H9 (cell line): Measurements from ENCODE around the gene DSC2. TPM values are rescaled to one million over a fixed set of nuclear protein-coding genes. Genes with fewer than 3 reads are reported as not detected.

Source experiments
- DNase-seq: peaks from one replicate; pipeline ENCODE4 v3.0.0-alpha.2; 2017
- H2AFZ ChIP-seq: one replicate; pipeline ENCODE4 v1.6.1; 2013; ENCODE audit warnings: mild to moderate bottlenecking, low read length, control low read depth, moderate library complexity
- H2AK5ac ChIP-seq: 2 replicates; pipeline ENCODE4 v1.6.1; 2013; ENCODE audit warnings: low read length, control low read depth, mixed read lengths; ENCODE audit not compliant: insufficient read length
- H2BK120ac ChIP-seq: one replicate; pipeline ENCODE4 v1.6.1; 2013; ENCODE audit warnings: low read depth, mild to moderate bottlenecking, low read length, control low read depth, inconsistent platforms; ENCODE audit not compliant: poor library complexity, severe bottlenecking
- H2BK12ac ChIP-seq: 2 replicates; pipeline ENCODE4 v1.6.1; 2013; ENCODE audit warnings: low read length, control low read depth, mixed read lengths, low read depth; ENCODE audit not compliant: insufficient read length
- H2BK15ac ChIP-seq: 2 replicates; pipeline ENCODE4 v1.6.1; 2013; ENCODE audit warnings: low read depth, low read length, control low read depth
- H2BK20ac ChIP-seq: one replicate; pipeline ENCODE4 v1.6.1; 2013; ENCODE audit warnings: low read depth, mild to moderate bottlenecking, low read length, control low read depth, inconsistent platforms; ENCODE audit not compliant: poor library complexity, severe bottlenecking
- H2BK5ac ChIP-seq: 2 replicates; pipeline ENCODE4 v1.6.1; 2013; ENCODE audit warnings: low read length, control low read depth, mixed read lengths; ENCODE audit not compliant: insufficient read length
- H3K14ac ChIP-seq: 2 replicates; pipeline ENCODE4 v1.6.1; 2013; ENCODE audit warnings: low read length, control low read depth; ENCODE audit not compliant: insufficient read depth
- H3K18ac ChIP-seq: 2 replicates; pipeline ENCODE4 v1.6.1; 2013; ENCODE audit warnings: low read depth, mild to moderate bottlenecking, mixed read lengths, low read length, control low read depth; ENCODE audit not compliant: insufficient read length
- H3K23ac ChIP-seq: 2 replicates; pipeline ENCODE4 v1.6.1; 2013; ENCODE audit warnings: low read length, control low read depth, mixed read lengths, low read depth; ENCODE audit not compliant: insufficient read length
- H3K23me2 ChIP-seq: 2 replicates; pipeline ENCODE4 v1.6.1; 2013; ENCODE audit warnings: low read depth, mild to moderate bottlenecking, mixed read lengths, low read length, control low read depth; ENCODE audit not compliant: insufficient read length, poor library complexity, severe bottlenecking
- H3K27ac ChIP-seq: 2 replicates; pipeline ENCODE4 v1.5.1; 2013; ENCODE audit warnings: low read length, control low read depth, mixed read lengths, low read depth; ENCODE audit not compliant: insufficient read length
- H3K27me3 ChIP-seq: 2 replicates; pipeline ENCODE4 v1.6.1; 2013; ENCODE audit warnings: low read length, control low read depth, inconsistent platforms; ENCODE audit not compliant: insufficient read depth
- H3K4ac ChIP-seq: 2 replicates; pipeline ENCODE4 v1.6.1; 2013; ENCODE audit warnings: low read depth, mild to moderate bottlenecking, control low read depth, inconsistent platforms, low read length, moderate library complexity
- H3K4me1 ChIP-seq: 2 replicates; pipeline ENCODE4 v1.6.1; 2013; ENCODE audit warnings: low read length, control low read depth, inconsistent platforms; ENCODE audit not compliant: insufficient read depth
- H3K4me2 ChIP-seq: 2 replicates; pipeline ENCODE4 v1.6.1; 2013; ENCODE audit warnings: low read length, control low read depth, mixed read lengths; ENCODE audit not compliant: insufficient read length, insufficient read depth
- H3K56ac ChIP-seq: 2 replicates; pipeline ENCODE4 v1.6.1; 2013; ENCODE audit warnings: low read depth, mild to moderate bottlenecking, mixed read lengths, low read length, control low read depth; ENCODE audit not compliant: insufficient read length
- H3K79me1 ChIP-seq: 2 replicates; pipeline ENCODE4 v1.6.1; 2013; ENCODE audit warnings: low read depth, mild to moderate bottlenecking, moderate library complexity, low read length, control low read depth, inconsistent platforms; ENCODE audit not compliant: insufficient read depth, poor library complexity, severe bottlenecking
- H3K79me2 ChIP-seq: 2 replicates; pipeline ENCODE4 v1.6.1; 2013; ENCODE audit warnings: low read length, control low read depth, inconsistent platforms; ENCODE audit not compliant: insufficient read depth
- H3K9ac ChIP-seq: 2 replicates; pipeline ENCODE4 v1.6.1; 2013; ENCODE audit warnings: low read length, control low read depth, mixed read lengths; ENCODE audit not compliant: insufficient read length; ENCODE audit errors: extremely low read depth
- H3K9me3 ChIP-seq: one replicate; pipeline ENCODE4 v1.6.1; 2013; ENCODE audit warnings: low read depth, low read length, inconsistent platforms; ENCODE audit not compliant: control insufficient read depth
- H3T11ph ChIP-seq: one replicate; pipeline ENCODE4 v1.6.1; 2013; ENCODE audit warnings: mild to moderate bottlenecking, low read length, control low read depth, inconsistent platforms
- H4K20me1 ChIP-seq: one replicate; pipeline ENCODE4 v1.6.1; 2013; ENCODE audit not compliant: control insufficient read depth, insufficient read length, insufficient read depth
- H4K5ac ChIP-seq: 2 replicates; pipeline ENCODE4 v1.6.1; 2013; ENCODE audit warnings: low read depth, mild to moderate bottlenecking, mixed read lengths, low read length, control low read depth; ENCODE audit not compliant: insufficient read length
- H4K8ac ChIP-seq: replicated peaks from 2 replicates; pipeline ENCODE4 v1.6.1; 2013; ENCODE audit warnings: low read length, control low read depth, mixed read lengths, low read depth; ENCODE audit not compliant: insufficient read length
- H4K91ac ChIP-seq: 2 replicates; pipeline ENCODE4 v1.6.1; 2013; ENCODE audit warnings: low read depth, mild to moderate bottlenecking, moderate library complexity, mixed read lengths, low read length, control low read depth; ENCODE audit not compliant: insufficient read length
- H3K27ac Mint-ChIP-seq, 3 experiments: 2 replicates in 2 of 3; 3 replicates in 1 of 3; pipeline ENCODE4 v1.8.0; 2020 to 2021; ENCODE audit warnings: mixed read lengths in 3 of 3, mild to moderate bottlenecking in 1 of 3, moderate library complexity in 1 of 3
- H3K27me3 Mint-ChIP-seq: 2 replicates; pipeline ENCODE4 v1.8.0; 2021; ENCODE audit warnings: low read depth, mild to moderate bottlenecking, moderate library complexity, mixed read lengths
- H3K36me3 Mint-ChIP-seq, 3 experiments: 2 replicates in 2 of 3; 3 replicates in 1 of 3; pipeline ENCODE4 v1.8.0; 2020 to 2021; ENCODE audit warnings: low read depth in 3 of 3, mixed read lengths in 3 of 3; ENCODE audit not compliant: insufficient read depth in 1 of 3
- H3K4me1 Mint-ChIP-seq, 2 experiments: 2 replicates each; pipeline ENCODE4 v1.8.0; 2020; ENCODE audit warnings: mixed read lengths in 2 of 2
- H3K4me3 Mint-ChIP-seq, 2 experiments: 2 replicates in 1 of 2; 3 replicates in 1 of 2; pipeline ENCODE4 v1.8.0; 2020 to 2021; ENCODE audit warnings: mild to moderate bottlenecking in 2 of 2, mixed read lengths in 2 of 2, moderate library complexity in 1 of 2
- H3K9me3 Mint-ChIP-seq, 2 experiments: 2 replicates in 1 of 2; 3 replicates in 1 of 2; pipeline ENCODE4 v1.8.0; 2020; ENCODE audit warnings: mild to moderate bottlenecking in 2 of 2, mixed read lengths in 2 of 2, moderate library complexity in 1 of 2
- WGBS: extraction: QIAGEN DNeasy Blood & Tissue Kit; methylation state at CpG from one replicate; pipeline ENCODE4 v1.1.7; 2013; ENCODE audit warnings: missing lambda C conversion rate, low lambda C conversion rate, mixed read lengths; ENCODE audit not compliant: insufficient read length; ENCODE audit errors: extremely low coverage; 5-methylcytosine and 5-hydroxymethylcytosine counted together
- total RNA-seq: library from RNA; stranded (reverse); gene quantifications from 2 replicates; pipeline ENCODE4 v1.2.1, GENCODE V29; 2021
- TF ChIP-seq, protein P1 (sequence below): fragments of 200-600 bp; sonication (generic); conservative IDR thresholded peaks from 3 replicates; pipeline ENCODE4 v1.8.0; 2021; ENCODE audit warnings: antibody characterized with exemption, mild to moderate bottlenecking

Gene DSC2
- total RNA-seq, 1 experiment from 2014 or later = 26.1 TPM

DNA sequence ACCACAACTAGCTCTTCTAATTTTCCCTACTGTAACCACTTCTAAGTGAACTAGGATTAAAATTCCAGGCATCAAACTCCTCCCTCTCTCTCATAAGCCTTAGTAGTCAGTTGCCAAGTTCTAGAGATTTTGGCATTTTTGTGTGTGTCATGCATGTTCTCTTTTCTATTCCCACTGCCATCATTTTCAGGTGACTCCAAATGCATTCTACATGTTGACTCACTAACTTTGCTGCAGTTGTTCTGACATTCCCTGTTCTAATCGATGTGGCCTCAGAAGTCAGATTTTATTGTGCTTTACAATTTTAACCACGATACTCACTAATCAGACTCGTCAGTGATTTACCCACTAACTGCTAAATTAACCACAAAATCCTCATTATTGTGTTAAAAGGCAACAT lies 47.1 kb upstream of the DSC2 start:
- H3K4ac ChIP-seq = no peak overlapping the region
- no peak for DNase-seq
- no peaks in the 10 kb centered on the region for H3K4me1 ChIP-seq
- Mint-ChIP-seq H3K4me3 (no peak overlapping the region), H3K4me1 (no peaks in the 10 kb centered on the region), H3K9me3 (no peaks in the 10 kb centered on the region; a peak in 1 of 5 replicates), H3K36me3 (no peaks in the 10 kb centered on the region; a peak in 1 of 7 replicates), H3K27me3 (no peaks in the 10 kb centered on the region), H3K27ac (no peak overlapping the region)
- H2AK5ac ChIP-seq = no peak overlapping the region
- TF ChIP-seq, protein P1, sequence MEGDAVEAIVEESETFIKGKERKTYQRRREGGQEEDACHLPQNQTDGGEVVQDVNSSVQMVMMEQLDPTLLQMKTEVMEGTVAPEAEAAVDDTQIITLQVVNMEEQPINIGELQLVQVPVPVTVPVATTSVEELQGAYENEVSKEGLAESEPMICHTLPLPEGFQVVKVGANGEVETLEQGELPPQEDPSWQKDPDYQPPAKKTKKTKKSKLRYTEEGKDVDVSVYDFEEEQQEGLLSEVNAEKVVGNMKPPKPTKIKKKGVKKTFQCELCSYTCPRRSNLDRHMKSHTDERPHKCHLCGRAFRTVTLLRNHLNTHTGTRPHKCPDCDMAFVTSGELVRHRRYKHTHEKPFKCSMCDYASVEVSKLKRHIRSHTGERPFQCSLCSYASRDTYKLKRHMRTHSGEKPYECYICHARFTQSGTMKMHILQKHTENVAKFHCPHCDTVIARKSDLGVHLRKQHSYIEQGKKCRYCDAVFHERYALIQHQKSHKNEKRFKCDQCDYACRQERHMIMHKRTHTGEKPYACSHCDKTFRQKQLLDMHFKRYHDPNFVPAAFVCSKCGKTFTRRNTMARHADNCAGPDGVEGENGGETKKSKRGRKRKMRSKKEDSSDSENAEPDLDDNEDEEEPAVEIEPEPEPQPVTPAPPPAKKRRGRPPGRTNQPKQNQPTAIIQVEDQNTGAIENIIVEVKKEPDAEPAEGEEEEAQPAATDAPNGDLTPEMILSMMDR = no peak
- no peaks in the 10 kb centered on the region for H3K79me2 ChIP-seq
- H3K4me2 ChIP-seq = no peak overlapping the region
- H3K56ac ChIP-seq = no peak overlapping the region
- H2BK20ac ChIP-seq = no peak overlapping the region
- no peak overlapping the region for H3K14ac ChIP-seq
- H4K8ac ChIP-seq = no peak overlapping the region
- no peaks in the 10 kb centered on the region for H4K20me1 ChIP-seq
- H2BK5ac ChIP-seq = no peak overlapping the region
- H2BK120ac ChIP-seq = no peak overlapping the region
- H4K5ac ChIP-seq = no peak overlapping the region
- H2AFZ ChIP-seq = no peak overlapping the region
- no peak overlapping the region for H4K91ac ChIP-seq
- H3K27me3 ChIP-seq = no peaks in the 10 kb centered on the region
- H3T11ph ChIP-seq = no peak overlapping the region
- no peak overlapping the region for H3K18ac ChIP-seq
- H3K79me1 ChIP-seq = no peaks in the 10 kb centered on the region
- H3K27ac ChIP-seq = no peak overlapping the region
- no peak overlapping the region for H2BK15ac ChIP-seq
- WGBS = no CpG with 5 or more reads among the region's 3 CpGs
- H3K9ac ChIP-seq = no peak overlapping the region
- H3K9me3 ChIP-seq = no peaks in the 10 kb centered on the region
- no peak overlapping the region for H2BK12ac ChIP-seq
- H3K23me2 ChIP-seq = no peaks in the 10 kb centered on the region
- no peak overlapping the region for H3K23ac ChIP-seq
